ENCODE data around the gene GALC.

DNA sequence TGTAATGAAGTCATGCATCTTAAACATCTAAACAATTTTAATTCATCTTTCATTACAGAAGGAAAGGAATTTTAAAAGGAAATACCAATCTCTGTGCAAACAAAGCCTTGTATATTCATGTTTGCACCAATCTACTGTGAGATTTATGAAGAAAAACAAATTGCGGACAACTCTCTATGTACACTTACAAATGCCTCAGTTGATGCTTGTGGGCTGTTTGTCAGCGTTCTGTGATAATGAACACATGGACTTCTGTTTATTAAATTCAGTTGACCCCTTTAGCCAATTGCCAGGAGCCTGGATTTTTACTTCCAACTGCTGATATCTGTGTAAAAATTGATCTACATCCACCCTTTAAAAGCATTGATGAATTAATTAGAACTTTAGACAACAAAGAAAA lies 17.3 kb upstream of the GALC start:
- TF ChIP-seq, protein P1, sequence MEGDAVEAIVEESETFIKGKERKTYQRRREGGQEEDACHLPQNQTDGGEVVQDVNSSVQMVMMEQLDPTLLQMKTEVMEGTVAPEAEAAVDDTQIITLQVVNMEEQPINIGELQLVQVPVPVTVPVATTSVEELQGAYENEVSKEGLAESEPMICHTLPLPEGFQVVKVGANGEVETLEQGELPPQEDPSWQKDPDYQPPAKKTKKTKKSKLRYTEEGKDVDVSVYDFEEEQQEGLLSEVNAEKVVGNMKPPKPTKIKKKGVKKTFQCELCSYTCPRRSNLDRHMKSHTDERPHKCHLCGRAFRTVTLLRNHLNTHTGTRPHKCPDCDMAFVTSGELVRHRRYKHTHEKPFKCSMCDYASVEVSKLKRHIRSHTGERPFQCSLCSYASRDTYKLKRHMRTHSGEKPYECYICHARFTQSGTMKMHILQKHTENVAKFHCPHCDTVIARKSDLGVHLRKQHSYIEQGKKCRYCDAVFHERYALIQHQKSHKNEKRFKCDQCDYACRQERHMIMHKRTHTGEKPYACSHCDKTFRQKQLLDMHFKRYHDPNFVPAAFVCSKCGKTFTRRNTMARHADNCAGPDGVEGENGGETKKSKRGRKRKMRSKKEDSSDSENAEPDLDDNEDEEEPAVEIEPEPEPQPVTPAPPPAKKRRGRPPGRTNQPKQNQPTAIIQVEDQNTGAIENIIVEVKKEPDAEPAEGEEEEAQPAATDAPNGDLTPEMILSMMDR (optimal IDR thresholded peaks at IDR 0.05 in 1 of 3, IDR thresholded peaks at IDR 0.05 in 1 of 3, conservative IDR thresholded peaks at IDR 0.05 in 1 of 3; ENCODE audit: extremely low read depth in 1 of 3, insufficient read depth in 2 of 3, low read length in 3 of 3), result no peak
- no peak for TF ChIP-seq EZH2 (IDR thresholded peaks at IDR 0.05; ENCODE audit: low read length)
